WTC11 (cell line): ENCODE data around the gene TMEM144. TPM values are rescaled to one million over a fixed set of nuclear protein-coding genes. Genes with fewer than 3 reads are reported as not detected.

Experiments used
- ATAC-seq: fragments of 200-7000 bp; cut with Tn5 transposase; 2 replicates; pipeline ENCODE4 v1.10.0; 2021; ENCODE audit warnings: mild to moderate bottlenecking, moderate library complexity
- CTCF ChIA-PET: fragments of 300-600 bp; sonication (Branson Sonifier 250); formaldehyde crosslinking; loops from one replicate; lab custom pipeline; 2021; ENCODE audit warnings: antibody characterized with exemption; lab: Charles Lee
- POLR2A ChIA-PET: fragments of 350-600 bp; sonication (Branson Sonifier 250); formaldehyde crosslinking; loops from one replicate; lab custom pipeline; 2021; ENCODE audit warnings: antibody characterized with exemption; lab: Charles Lee
- DNase-seq: peaks from one replicate; pipeline ENCODE4 v3.0.0; 2021; ENCODE audit warnings: low spot score
- H3K27ac Mint-ChIP-seq: 2 replicates; pipeline ENCODE4 v1.8.0; 2021; ENCODE audit warnings: mixed read lengths
- H3K27me3 Mint-ChIP-seq: 2 replicates; pipeline ENCODE4 v1.8.0; 2021; ENCODE audit warnings: low read depth, mild to moderate bottlenecking, moderate library complexity, mixed read lengths
- H3K36me3 Mint-ChIP-seq: 2 replicates; pipeline ENCODE4 v1.8.0; 2021; ENCODE audit warnings: mixed read lengths
- H3K4me1 Mint-ChIP-seq: 2 replicates; pipeline ENCODE4 v1.8.0; 2022; ENCODE audit warnings: mixed read lengths
- H3K4me3 Mint-ChIP-seq: 2 replicates; pipeline ENCODE4 v1.8.0; 2021; ENCODE audit warnings: mild to moderate bottlenecking, moderate library complexity, mixed read lengths
- H3K9me3 Mint-ChIP-seq: 2 replicates; pipeline ENCODE4 v1.8.0; 2021; ENCODE audit warnings: mixed read lengths
- CREB1 ChIP-seq: sonication (generic); formaldehyde crosslinking; IDR thresholded peaks from 2 replicates; pipeline ENCODE4 v1.8.0; 2023; ENCODE audit warnings: mild to moderate bottlenecking, missing genetic modification reagents
- FOXJ3 ChIP-seq: sonication (generic); formaldehyde crosslinking; IDR thresholded peaks from 2 replicates; pipeline ENCODE4 v1.9.0; 2021; ENCODE audit warnings: missing genetic modification reagents, mild to moderate bottlenecking, borderline replicate concordance
- GABPB1 ChIP-seq: sonication (generic); formaldehyde crosslinking; IDR thresholded peaks from 2 replicates; pipeline ENCODE4 v1.8.1; 2023; ENCODE audit warnings: mild to moderate bottlenecking, missing genetic modification reagents
- GRHL2 ChIP-seq: fragments of 250-450 bp; sonication (Bioruptor Pico); IDR thresholded peaks from 2 replicates; pipeline ENCODE4 v1.8.0; 2022; ENCODE audit warnings: mild to moderate bottlenecking, moderate library complexity; ENCODE audit not compliant: insufficient replicate concordance, severe bottlenecking
- HMGA2 ChIP-seq: fragments of 250-450 bp; sonication (Bioruptor Pico); IDR thresholded peaks from 2 replicates; pipeline ENCODE4 v1.4.0; 2021; ENCODE audit warnings: mild to moderate bottlenecking, moderate library complexity
- JAZF1 ChIP-seq: fragments of 250-450 bp; sonication (Bioruptor Pico); IDR thresholded peaks from 2 replicates; pipeline ENCODE4 v1.9.0; 2021; ENCODE audit warnings: moderate library complexity, mild to moderate bottlenecking, inconsistent platforms
- MYBL2 ChIP-seq: sonication (generic); formaldehyde crosslinking; IDR thresholded peaks from 2 replicates; pipeline ENCODE4 v1.8.1; 2023; ENCODE audit warnings: mild to moderate bottlenecking, moderate library complexity, missing genetic modification reagents
- RORB ChIP-seq: fragments of 250-450 bp; sonication (Bioruptor Pico); IDR thresholded peaks from 2 replicates; pipeline ENCODE4 v1.9.0; 2021; ENCODE audit warnings: mild to moderate bottlenecking
- TEAD1 ChIP-seq: sonication (generic); formaldehyde crosslinking; IDR thresholded peaks from 2 replicates; pipeline ENCODE4 v1.8.0; 2022; ENCODE audit warnings: mild to moderate bottlenecking, missing genetic modification reagents
- TEAD4 ChIP-seq: sonication (generic); formaldehyde crosslinking; IDR thresholded peaks from 2 replicates; pipeline ENCODE4 v1.8.0; 2022; ENCODE audit warnings: mild to moderate bottlenecking, missing genetic modification reagents
- ZNF416 ChIP-seq: fragments of 250-450 bp; sonication (Bioruptor Pico); IDR thresholded peaks from 2 replicates; pipeline ENCODE4 v1.9.0; 2021; ENCODE audit warnings: mild to moderate bottlenecking, inconsistent platforms
- ZNF425 ChIP-seq: fragments of 250-450 bp; sonication (Bioruptor Pico); conservative IDR thresholded peaks from 2 replicates; pipeline ENCODE4 v1.9.0; 2021; ENCODE audit warnings: mild to moderate bottlenecking
- total RNA-seq: library from RNA; stranded (reverse); gene quantifications from 3 replicates; pipeline ENCODE4 v1.2.3, GENCODE V29; 2021
- TF ChIP-seq, protein P1 (sequence below): sonication (generic); formaldehyde crosslinking; IDR thresholded peaks from 2 replicates; pipeline ENCODE4 v1.8.0; 2022; ENCODE audit warnings: mild to moderate bottlenecking, missing genetic modification reagents
- TF ChIP-seq, protein P2 (sequence below): sonication (generic); formaldehyde crosslinking; IDR thresholded peaks from 2 replicates; pipeline ENCODE4 v1.8.0; 2023; ENCODE audit warnings: mild to moderate bottlenecking, missing genetic modification reagents
- TF ChIP-seq, protein P3 (sequence below): sonication (generic); formaldehyde crosslinking; IDR thresholded peaks from 2 replicates; pipeline ENCODE4 v1.8.1; 2023; ENCODE audit warnings: mild to moderate bottlenecking, missing genetic modification reagents, moderate library complexity
- TF ChIP-seq, protein P4 (sequence below): sonication (generic); formaldehyde crosslinking; IDR thresholded peaks from 2 replicates; pipeline ENCODE4 v1.8.1; 2022; ENCODE audit warnings: mild to moderate bottlenecking, missing genetic modification reagents, moderate library complexity, borderline replicate concordance
- TF ChIP-seq, protein P5 (sequence below): sonication (generic); formaldehyde crosslinking; IDR thresholded peaks from 2 replicates; pipeline ENCODE4 v1.8.1; 2023; ENCODE audit warnings: mild to moderate bottlenecking, missing genetic modification reagents, borderline replicate concordance
- TF ChIP-seq, protein P6 (sequence below): sonication (generic); formaldehyde crosslinking; IDR thresholded peaks from 2 replicates; pipeline ENCODE4 v1.8.0; 2022; ENCODE audit warnings: mild to moderate bottlenecking, missing genetic modification reagents
- TF ChIP-seq, protein P7 (sequence below): sonication (generic); formaldehyde crosslinking; IDR thresholded peaks from 2 replicates; pipeline ENCODE4 v1.8.0; 2023; ENCODE audit warnings: missing genetic modification reagents

Gene TMEM144
- total RNA-seq, 1 experiment from 2014 or later = 3.8 TPM

GRCh38 chr4:158179465-158179864, 30.8 kb upstream of the TMEM144 start (continued):
- TF ChIP-seq ZNF425 (CRISPR knock-in tag) (no peak), JAZF1 (CRISPR knock-in tag) (no peak), FOXJ3 (CRISPR knock-in tag) (no peak), RORB (CRISPR knock-in tag) (no peak), MYBL2 (CRISPR knock-in tag) (no peak), ZNF416 (no peak), GABPB1 (CRISPR knock-in tag) (no peak)
- TF ChIP-seq, protein P1, sequence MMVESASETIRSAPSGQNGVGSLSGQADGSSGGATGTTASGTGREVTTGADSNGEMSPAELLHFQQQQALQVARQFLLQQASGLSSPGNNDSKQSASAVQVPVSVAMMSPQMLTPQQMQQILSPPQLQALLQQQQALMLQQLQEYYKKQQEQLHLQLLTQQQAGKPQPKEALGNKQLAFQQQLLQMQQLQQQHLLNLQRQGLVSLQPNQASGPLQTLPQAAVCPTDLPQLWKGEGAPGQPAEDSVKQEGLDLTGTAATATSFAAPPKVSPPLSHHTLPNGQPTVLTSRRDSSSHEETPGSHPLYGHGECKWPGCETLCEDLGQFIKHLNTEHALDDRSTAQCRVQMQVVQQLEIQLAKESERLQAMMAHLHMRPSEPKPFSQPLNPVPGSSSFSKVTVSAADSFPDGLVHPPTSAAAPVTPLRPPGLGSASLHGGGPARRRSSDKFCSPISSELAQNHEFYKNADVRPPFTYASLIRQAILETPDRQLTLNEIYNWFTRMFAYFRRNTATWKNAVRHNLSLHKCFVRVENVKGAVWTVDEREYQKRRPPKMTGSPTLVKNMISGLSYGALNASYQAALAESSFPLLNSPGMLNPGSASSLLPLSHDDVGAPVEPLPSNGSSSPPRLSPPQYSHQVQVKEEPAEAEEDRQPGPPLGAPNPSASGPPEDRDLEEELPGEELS (CRISPR knock-in tag) = no peak
- TF ChIP-seq, protein P2, sequence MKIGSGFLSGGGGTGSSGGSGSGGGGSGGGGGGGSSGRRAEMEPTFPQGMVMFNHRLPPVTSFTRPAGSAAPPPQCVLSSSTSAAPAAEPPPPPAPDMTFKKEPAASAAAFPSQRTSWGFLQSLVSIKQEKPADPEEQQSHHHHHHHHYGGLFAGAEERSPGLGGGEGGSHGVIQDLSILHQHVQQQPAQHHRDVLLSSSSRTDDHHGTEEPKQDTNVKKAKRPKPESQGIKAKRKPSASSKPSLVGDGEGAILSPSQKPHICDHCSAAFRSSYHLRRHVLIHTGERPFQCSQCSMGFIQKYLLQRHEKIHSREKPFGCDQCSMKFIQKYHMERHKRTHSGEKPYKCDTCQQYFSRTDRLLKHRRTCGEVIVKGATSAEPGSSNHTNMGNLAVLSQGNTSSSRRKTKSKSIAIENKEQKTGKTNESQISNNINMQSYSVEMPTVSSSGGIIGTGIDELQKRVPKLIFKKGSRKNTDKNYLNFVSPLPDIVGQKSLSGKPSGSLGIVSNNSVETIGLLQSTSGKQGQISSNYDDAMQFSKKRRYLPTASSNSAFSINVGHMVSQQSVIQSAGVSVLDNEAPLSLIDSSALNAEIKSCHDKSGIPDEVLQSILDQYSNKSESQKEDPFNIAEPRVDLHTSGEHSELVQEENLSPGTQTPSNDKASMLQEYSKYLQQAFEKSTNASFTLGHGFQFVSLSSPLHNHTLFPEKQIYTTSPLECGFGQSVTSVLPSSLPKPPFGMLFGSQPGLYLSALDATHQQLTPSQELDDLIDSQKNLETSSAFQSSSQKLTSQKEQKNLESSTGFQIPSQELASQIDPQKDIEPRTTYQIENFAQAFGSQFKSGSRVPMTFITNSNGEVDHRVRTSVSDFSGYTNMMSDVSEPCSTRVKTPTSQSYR = no peak
- TF ChIP-seq, protein P3, sequence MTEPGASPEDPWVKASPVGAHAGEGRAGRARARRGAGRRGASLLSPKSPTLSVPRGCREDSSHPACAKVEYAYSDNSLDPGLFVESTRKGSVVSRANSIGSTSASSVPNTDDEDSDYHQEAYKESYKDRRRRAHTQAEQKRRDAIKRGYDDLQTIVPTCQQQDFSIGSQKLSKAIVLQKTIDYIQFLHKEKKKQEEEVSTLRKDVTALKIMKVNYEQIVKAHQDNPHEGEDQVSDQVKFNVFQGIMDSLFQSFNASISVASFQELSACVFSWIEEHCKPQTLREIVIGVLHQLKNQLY (CRISPR knock-in tag) = no peak

DNA sequence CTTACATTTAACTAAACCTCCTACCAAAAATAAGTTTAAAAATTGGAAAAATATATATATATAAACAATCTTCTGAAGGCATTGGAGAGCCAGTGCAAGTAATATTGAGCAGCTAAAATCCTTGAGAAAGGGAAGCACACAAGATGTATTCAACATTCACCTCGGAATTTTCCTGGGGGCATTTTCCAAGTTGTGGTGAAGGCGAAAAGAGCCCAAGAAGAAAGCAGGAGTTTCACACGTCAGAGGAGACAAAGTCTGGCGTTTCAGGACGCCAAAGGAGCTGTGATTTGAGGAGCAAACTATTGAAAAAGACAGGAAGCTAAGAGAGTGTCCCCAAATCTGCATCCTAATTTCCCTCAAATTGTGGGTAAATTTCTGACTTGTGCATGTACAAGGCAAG, 28.4 kb upstream of the TMEM144 start:
- no peak for DNase-seq
- Mint-ChIP-seq H3K4me3 (no peak overlapping the region), H3K27me3 (no peaks in the 10 kb centered on the region), H3K4me1 (peaks cover 4% of the 10 kb centered on the region; the same call in 1 of the 2 replicates), H3K36me3 (no peaks in the 10 kb centered on the region), H3K9me3 (no peaks in the 10 kb centered on the region), H3K27ac (no peak overlapping the region)
- ChIA-PET POLR2A (no interaction called here), CTCF (interaction anchor here (1.3 to 1.8 kb wide), 2 partner anchors 10 kb away, joined by 4 to 12 read pairs; no protein-coding TSS in a partner anchor)
- ATAC-seq = no peak
- TF ChIP-seq CREB1 (CRISPR knock-in tag) (no peak), TEAD1 (CRISPR knock-in tag) (no peak), JAZF1 (CRISPR knock-in tag) (no peak), HMGA2 (CRISPR knock-in tag) (no peak), TEAD4 (CRISPR knock-in tag) (no peak), FOXJ3 (CRISPR knock-in tag) (no peak), GRHL2 (CRISPR knock-in tag) (no peak), GABPB1 (CRISPR knock-in tag) (no peak)
- TF ChIP-seq, protein P4, sequence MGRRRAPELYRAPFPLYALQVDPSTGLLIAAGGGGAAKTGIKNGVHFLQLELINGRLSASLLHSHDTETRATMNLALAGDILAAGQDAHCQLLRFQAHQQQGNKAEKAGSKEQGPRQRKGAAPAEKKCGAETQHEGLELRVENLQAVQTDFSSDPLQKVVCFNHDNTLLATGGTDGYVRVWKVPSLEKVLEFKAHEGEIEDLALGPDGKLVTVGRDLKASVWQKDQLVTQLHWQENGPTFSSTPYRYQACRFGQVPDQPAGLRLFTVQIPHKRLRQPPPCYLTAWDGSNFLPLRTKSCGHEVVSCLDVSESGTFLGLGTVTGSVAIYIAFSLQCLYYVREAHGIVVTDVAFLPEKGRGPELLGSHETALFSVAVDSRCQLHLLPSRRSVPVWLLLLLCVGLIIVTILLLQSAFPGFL (CRISPR knock-in tag) = no peak
- TF ChIP-seq, protein P5, sequence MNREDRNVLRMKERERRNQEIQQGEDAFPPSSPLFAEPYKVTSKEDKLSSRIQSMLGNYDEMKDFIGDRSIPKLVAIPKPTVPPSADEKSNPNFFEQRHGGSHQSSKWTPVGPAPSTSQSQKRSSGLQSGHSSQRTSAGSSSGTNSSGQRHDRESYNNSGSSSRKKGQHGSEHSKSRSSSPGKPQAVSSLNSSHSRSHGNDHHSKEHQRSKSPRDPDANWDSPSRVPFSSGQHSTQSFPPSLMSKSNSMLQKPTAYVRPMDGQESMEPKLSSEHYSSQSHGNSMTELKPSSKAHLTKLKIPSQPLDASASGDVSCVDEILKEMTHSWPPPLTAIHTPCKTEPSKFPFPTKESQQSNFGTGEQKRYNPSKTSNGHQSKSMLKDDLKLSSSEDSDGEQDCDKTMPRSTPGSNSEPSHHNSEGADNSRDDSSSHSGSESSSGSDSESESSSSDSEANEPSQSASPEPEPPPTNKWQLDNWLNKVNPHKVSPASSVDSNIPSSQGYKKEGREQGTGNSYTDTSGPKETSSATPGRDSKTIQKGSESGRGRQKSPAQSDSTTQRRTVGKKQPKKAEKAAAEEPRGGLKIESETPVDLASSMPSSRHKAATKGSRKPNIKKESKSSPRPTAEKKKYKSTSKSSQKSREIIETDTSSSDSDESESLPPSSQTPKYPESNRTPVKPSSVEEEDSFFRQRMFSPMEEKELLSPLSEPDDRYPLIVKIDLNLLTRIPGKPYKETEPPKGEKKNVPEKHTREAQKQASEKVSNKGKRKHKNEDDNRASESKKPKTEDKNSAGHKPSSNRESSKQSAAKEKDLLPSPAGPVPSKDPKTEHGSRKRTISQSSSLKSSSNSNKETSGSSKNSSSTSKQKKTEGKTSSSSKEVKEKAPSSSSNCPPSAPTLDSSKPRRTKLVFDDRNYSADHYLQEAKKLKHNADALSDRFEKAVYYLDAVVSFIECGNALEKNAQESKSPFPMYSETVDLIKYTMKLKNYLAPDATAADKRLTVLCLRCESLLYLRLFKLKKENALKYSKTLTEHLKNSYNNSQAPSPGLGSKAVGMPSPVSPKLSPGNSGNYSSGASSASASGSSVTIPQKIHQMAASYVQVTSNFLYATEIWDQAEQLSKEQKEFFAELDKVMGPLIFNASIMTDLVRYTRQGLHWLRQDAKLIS (CRISPR knock-in tag) = no peak
- TF ChIP-seq, protein P6, sequence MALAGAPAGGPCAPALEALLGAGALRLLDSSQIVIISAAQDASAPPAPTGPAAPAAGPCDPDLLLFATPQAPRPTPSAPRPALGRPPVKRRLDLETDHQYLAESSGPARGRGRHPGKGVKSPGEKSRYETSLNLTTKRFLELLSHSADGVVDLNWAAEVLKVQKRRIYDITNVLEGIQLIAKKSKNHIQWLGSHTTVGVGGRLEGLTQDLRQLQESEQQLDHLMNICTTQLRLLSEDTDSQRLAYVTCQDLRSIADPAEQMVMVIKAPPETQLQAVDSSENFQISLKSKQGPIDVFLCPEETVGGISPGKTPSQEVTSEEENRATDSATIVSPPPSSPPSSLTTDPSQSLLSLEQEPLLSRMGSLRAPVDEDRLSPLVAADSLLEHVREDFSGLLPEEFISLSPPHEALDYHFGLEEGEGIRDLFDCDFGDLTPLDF = no peak
- TF ChIP-seq, protein P7, sequence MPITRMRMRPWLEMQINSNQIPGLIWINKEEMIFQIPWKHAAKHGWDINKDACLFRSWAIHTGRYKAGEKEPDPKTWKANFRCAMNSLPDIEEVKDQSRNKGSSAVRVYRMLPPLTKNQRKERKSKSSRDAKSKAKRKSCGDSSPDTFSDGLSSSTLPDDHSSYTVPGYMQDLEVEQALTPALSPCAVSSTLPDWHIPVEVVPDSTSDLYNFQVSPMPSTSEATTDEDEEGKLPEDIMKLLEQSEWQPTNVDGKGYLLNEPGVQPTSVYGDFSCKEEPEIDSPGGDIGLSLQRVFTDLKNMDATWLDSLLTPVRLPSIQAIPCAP (CRISPR knock-in tag) = no peak
